NB4 (cell line): Measurements from ENCODE around the gene PPP2R5C.
"Not testable (repeated sequence)": the region's sequence is repeated elsewhere in the genome, so short reads cannot be mapped to it uniquely, and the experiment has no call there.

Source experiments
- DNase-seq: peaks from one replicate; pipeline ENCODE4 v3.0.0; 2010; ENCODE audit warnings: low read depth
- H3K4me3 ChIP-seq: one replicate; pipeline ENCODE4 v1.5.1; 2011; ENCODE audit warnings: mild to moderate bottlenecking, low read depth, low read length, moderate library complexity
- CTCF ChIP-seq: IDR thresholded peaks from one replicate; pipeline ENCODE4 v1.5.1; 2012; ENCODE audit warnings: low read depth, low read length
- MAX ChIP-seq: IDR thresholded peaks from 2 replicates; pipeline ENCODE4 v1.6.1; 2011; ENCODE audit warnings: low read depth, low read length
- MYC ChIP-seq: IDR thresholded peaks from 2 replicates; pipeline ENCODE4 v1.6.1; 2011; ENCODE audit warnings: low read depth, low read length
- POLR2A ChIP-seq: IDR thresholded peaks from 2 replicates; pipeline ENCODE4 v1.6.1; 2011; ENCODE audit warnings: mild to moderate bottlenecking; ENCODE audit not compliant: insufficient read length; ENCODE audit errors: extremely low read depth

PPP2R5C gene

GRCh38 chr14:101737414-101738339 lies 23.8 kb upstream of the PPP2R5C start:
- peak; percentile 34 for DNase-seq
- no peak overlapping the region for H3K4me3 ChIP-seq
- no peak for TF ChIP-seq MAX
- TF ChIP-seq POLR2A = no peak
- TF ChIP-seq MYC = no peak
- peak; percentile 27 for TF ChIP-seq CTCF

- no peak for TF ChIP-seq CTCF
- no peak for DNase-seq
Measured at GRCh38 chr14:101738703-101739320, 22.7 kb upstream of the PPP2R5C start.

GRCh38 chr14:101739446-101740141 lies 21.9 kb upstream of the PPP2R5C start:
- no peak overlapping the region for H3K4me3 ChIP-seq
- no peak for DNase-seq
- TF ChIP-seq CTCF = no peak
- no peak for TF ChIP-seq MYC
- TF ChIP-seq POLR2A = no peak
- no peak for TF ChIP-seq MAX

More at GRCh38 chr14:101738703-101739320, 22.7 kb upstream of the PPP2R5C start:
- H3K4me3 ChIP-seq = no peak overlapping the region

- no peak overlapping the region for H3K4me3 ChIP-seq
- TF ChIP-seq POLR2A (no peak), MYC (no peak), CTCF (no peak), MAX (no peak)
- no peak for DNase-seq
Measured at GRCh38 chr14:101740981-101741380, 20.5 kb upstream of the PPP2R5C start.

- H3K4me3 ChIP-seq = no peak overlapping the region
- no peak for TF ChIP-seq MYC
- no peak for TF ChIP-seq MAX
- no peak for TF ChIP-seq CTCF
- no peak for TF ChIP-seq POLR2A
- DNase-seq = no peak
Measured at GRCh38 chr14:101743701-101744100, 17.8 kb upstream of the PPP2R5C start.

- H3K4me3 ChIP-seq, DNase-seq: not testable (repeated sequence)
Measured at GRCh38 chr14:101744382-101744781, 17.1 kb upstream of the PPP2R5C start.

GRCh38 chr14:101749756-101750155 lies 11.8 kb upstream of the PPP2R5C start:
- not testable (repeated sequence) for DNase-seq, H3K4me3 ChIP-seq
